Muscle of arm (tissue), 14 donors: ENCODE data around the gene DCTN3. TPM values are rescaled to one million over a fixed set of nuclear protein-coding genes. Genes with fewer than 3 reads are reported as not detected.

ENCODE experiments used
- DNase-seq: peaks from one replicate; pipeline ENCODE4 v3.0.0-alpha.2; 2013
- long read RNA-seq, 11 donors: transcript quantifications; one replicate each; lab custom pipeline, GENCODE V29; 2026
- polyA plus RNA-seq, 12 donors: library from polyadenylated mRNA; unstranded; fragments of 120-200 nt; gene quantifications; one replicate each; pipeline ENCODE4 v1.2.1, GENCODE V29; 2013; ENCODE audit not compliant: insufficient read length in 12 of 12

DCTN3 gene
- 10 to 100 TPM in 11 of 12 donors, not detected in 1; 59.1 to 95.8 (median 62.5) TPM for polyA plus RNA-seq
- long read RNA-seq, donor 1, transcript DCTN3-204 (5 exons, 951 nt) = minor isoform, 5 of 81 reads
- long read RNA-seq, donor 1, transcript DCTN3-201 (7 exons, 808 nt) = major isoform, 61 of 81 reads
- long read RNA-seq, donor 1, transcript DCTN3-203 (3 exons, 482 nt) = minor isoform, 5 of 81 reads
- long read RNA-seq, donor 1, partial matches to known transcripts = 6 of 81 reads
- long read RNA-seq, donor 1, other reads (novel, unspliced or antisense) = 0 of 81 reads
- long read RNA-seq, donor 2, transcript DCTN3-201 (7 exons, 808 nt) = major isoform, 33 of 40 reads
- long read RNA-seq, donor 2, partial matches to known transcripts = 0 of 40 reads
- long read RNA-seq, donor 2, other reads (novel, unspliced or antisense) = 0 of 40 reads
- long read RNA-seq, donor 3, transcript DCTN3-201 (7 exons, 808 nt) = major isoform, 34 of 57 reads
- long read RNA-seq, donor 3, partial matches to known transcripts = 13 of 57 reads
- long read RNA-seq, donor 3, other reads (novel, unspliced or antisense) = 0 of 57 reads
- long read RNA-seq, donor 4, transcript DCTN3-201 (7 exons, 808 nt) = major isoform, 26 of 28 reads
- long read RNA-seq, donor 4, partial matches to known transcripts = 0 of 28 reads
- long read RNA-seq, donor 4, other reads (novel, unspliced or antisense) = 0 of 28 reads
- long read RNA-seq, donor 5 = 0 reads
- long read RNA-seq, donor 6, transcript DCTN3-201 (7 exons, 808 nt) = major isoform, 23 of 28 reads
- long read RNA-seq, donor 6, partial matches to known transcripts = 0 of 28 reads
- long read RNA-seq, donor 6, other reads (novel, unspliced or antisense) = 0 of 28 reads
- long read RNA-seq, donor 7, transcript DCTN3-201 (7 exons, 808 nt) = major isoform, 21 of 23 reads
- long read RNA-seq, donor 7, partial matches to known transcripts = 0 of 23 reads
- long read RNA-seq, donor 7, other reads (novel, unspliced or antisense) = 0 of 23 reads
- long read RNA-seq, donor 8, transcript DCTN3-201 (7 exons, 808 nt) = major isoform, 59 of 67 reads
- long read RNA-seq, donor 8, partial matches to known transcripts = 0 of 67 reads
- long read RNA-seq, donor 8, other reads (novel, unspliced or antisense) = 0 of 67 reads
- long read RNA-seq, donor 9, transcript DCTN3-208 (3 exons, 688 nt) = minor isoform, 5 of 51 reads
- long read RNA-seq, donor 9, transcript DCTN3-201 (7 exons, 808 nt) = major isoform, 28 of 51 reads
- long read RNA-seq, donor 9, partial matches to known transcripts = 16 of 51 reads
- long read RNA-seq, donor 9, other reads (novel, unspliced or antisense) = 0 of 51 reads
- long read RNA-seq, donor 10, transcript DCTN3-201 (7 exons, 808 nt) = major isoform, 48 of 64 reads
- long read RNA-seq, donor 10, partial matches to known transcripts = 8 of 64 reads
- long read RNA-seq, donor 10, other reads (novel, unspliced or antisense) = 0 of 64 reads
- long read RNA-seq, donor 11, transcript DCTN3-201 (7 exons, 808 nt) = major isoform, 53 of 61 reads
- long read RNA-seq, donor 11, partial matches to known transcripts = 0 of 61 reads
- long read RNA-seq, donor 11, other reads (novel, unspliced or antisense) = 0 of 61 reads

DNA sequence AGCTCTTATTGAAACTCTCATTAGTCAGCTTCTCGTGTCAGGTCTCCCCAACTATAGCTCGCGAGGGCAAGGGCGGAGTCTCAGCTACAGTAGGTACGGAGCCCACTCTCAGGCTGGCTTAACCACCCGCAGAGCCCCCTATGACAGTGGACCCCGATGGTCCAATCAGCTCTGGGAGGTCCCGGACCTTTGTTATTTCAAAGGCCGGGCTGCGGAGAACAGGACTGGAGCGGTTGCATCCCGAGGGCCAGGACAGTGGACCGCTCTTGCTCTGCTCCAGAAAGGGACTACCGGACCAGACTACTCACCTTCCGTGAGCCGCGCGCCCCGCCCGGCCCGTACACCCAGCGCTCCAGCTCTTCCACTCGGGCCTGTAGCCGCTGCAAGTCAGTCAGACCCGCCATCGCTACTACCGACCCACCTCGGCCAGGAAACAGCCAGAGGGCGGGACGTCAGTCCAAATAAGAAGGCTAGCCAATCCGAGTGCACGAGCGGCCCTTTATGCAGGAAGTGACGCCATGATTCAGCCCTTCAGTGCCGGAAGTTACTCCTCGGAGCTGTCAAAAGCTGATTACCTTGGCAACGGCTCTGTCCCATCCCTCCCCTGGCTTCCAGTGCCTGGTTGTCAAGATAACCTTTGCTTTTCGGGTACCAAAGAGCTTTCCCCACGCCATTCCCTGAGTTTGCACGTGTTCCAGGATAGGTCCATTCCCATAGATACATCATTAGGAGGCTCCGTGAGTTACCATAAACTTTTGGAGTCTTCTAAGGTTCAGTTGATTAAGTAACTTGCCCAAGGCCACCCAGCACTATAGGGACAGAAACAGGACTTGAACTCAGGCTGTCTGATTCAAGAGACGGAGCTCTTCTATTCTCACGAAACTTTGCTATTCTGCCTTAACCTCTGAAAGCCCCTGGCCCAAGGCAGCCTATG is at the start of gene DCTN3:
Gene DCTN3, minus strand, starts transcription at position 435 of the 934 bp plus-strand sequence. Its CDS starts 31 bp downstream, at position 404.
- DNase-seq = peak; percentile 94

DNA sequence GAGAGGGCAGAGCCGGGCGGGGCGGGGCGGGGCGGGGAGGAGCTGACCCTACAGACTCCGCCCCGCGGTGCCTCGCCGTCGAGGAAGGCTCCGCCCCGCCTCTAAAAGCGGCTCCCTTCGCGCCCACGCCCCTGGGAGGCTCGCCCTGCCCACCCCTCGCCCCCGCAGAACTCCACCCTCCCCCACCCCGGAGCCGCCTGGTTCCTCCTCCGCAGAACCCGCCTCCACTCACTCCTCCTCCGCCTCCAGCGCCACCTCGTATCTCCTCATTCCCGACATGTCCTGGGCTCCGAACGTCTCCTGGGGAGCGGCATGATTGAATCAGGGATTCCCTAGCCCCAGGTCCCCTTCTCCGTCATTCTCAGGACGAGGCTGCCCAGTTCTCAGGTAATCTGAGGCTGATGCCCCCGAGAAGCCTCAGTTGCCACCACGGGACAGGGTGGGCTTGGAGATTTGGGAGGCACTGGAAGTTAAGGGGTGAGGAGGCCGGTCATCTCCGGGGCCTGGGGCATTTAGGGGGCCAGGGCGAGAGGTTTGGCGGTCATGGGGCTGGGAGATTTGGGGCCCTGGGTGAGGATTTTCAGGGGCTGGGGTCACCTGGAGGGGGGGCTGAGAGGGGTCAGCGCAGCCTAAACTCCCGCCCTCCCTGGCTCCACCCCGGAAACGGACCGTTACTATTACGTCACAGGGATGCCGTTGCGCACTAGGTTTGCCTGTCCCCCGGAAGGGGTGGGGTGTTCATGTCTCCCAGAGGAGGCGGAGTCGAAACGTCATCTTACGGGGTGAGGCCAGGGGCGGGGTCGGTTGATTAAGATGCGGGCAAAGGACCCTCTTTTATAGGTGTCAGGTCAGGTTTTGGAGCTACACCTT is 45.3 kb upstream of the DCTN3 start:
- peak; percentile 95 for DNase-seq

DNA sequence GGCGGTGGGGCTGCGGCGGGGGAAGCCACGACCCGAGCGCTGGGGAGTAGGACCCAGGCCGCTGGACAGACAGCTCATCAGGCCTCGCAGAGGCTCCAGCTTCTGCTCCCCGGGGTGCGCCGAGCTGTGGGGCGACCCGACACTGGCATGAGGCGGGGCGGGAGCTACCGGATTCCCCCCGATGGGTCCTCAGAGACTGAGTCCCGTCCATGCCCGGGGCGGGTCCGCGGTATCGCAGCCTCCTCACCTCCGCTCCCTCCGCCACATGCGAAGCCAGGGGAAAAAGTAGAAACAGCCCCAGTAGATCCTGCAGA is 44.7 kb upstream of the DCTN3 start:
- no peak for DNase-seq

DNA sequence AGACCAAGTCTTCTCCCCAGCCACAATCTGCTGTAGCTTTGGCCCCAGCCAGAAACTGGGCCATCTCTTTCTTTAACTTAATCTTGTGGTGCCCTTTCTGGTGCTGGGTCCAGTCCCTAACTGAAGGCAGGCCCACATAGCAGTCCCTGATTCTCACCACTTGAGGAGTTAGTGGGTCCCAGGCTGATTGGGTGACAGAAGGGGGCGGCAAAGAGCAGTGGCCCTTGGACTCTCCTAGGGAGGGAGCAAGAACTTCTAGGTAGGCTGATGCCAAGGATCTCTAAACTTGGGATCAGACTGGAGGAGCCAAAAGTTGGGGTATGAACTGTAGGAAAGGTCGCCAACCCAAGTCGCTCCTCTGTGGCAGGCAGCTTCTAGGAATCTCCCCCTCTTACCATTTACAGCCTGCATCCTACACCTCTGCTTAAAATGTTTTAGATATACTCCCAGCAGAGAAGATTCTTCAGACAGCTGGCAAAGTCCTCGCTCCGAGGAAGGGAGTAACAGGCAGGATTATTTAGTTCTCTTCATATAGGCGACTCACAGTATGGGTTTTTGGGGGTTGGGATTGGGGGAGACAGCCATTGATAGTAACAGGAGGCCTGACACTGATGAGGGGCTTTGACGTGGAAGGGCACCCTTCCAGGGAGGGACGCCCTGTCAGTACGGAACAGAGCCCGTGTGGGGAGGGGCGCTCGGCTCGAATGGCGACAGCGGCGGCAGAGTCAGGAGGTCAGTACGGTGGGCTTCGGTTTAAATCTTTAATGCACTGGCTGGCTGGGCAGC is 44.2 kb upstream of the DCTN3 start:
- peak; percentile 73 for DNase-seq

DNA sequence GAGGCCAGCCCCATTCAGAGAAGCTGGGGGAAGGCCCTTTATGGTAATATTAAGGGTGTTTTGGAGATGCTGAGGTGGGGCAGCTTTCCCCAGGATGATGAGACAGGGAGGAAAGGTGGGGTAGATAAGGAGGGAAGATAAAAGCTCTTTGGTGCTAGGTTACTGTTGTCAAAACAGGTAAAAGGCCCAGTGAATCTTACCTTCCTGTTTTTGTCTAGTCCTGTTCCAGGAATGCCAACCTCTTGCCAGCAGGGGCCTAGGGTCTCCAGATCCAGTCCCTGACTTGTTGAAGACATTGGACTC is 43.0 kb upstream of the DCTN3 start:
- DNase-seq = no peak

DNA sequence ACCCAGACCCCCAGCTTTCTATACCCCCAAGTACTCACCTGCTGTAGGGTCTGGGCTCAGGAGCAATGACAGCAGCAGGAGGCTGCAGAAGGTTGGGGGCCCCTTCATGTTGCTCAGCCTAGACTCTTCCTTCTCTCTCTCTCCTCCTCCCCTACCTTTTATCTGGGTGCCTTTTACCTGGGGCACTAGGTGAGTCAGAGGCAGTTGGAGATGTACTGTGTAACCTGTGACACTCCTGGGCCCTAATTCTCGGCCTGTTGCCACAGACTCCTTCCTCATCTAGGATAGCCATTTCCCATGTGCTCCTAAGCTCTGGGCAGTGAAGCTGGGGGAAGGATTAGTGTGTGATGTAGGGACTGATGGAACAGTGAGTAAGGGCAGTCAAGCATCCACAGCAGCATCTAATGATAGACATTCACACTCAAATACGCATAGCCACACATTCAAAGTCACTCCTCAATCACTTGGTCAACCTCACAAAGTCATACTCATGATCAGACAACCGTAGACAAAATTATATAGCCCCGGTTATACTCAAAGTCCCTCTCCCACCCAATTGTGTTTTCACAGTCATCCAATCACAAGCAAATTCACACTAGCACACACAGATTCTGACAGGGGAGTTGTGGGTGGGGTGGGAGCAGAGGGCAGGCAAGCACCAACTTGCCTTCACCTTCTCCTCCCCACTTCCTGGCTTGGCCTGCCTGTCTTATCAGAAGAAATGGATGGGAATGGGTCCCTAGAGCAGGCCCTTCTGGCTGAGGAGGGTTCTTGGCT is 42.4 kb upstream of the DCTN3 start, which contains the start of gene CCL27:
Gene CCL27, minus strand, starts transcription at position 132 of the 777 bp plus-strand sequence. Its CDS starts 24 bp downstream, at position 108.
- DNase-seq = no peak

DNA sequence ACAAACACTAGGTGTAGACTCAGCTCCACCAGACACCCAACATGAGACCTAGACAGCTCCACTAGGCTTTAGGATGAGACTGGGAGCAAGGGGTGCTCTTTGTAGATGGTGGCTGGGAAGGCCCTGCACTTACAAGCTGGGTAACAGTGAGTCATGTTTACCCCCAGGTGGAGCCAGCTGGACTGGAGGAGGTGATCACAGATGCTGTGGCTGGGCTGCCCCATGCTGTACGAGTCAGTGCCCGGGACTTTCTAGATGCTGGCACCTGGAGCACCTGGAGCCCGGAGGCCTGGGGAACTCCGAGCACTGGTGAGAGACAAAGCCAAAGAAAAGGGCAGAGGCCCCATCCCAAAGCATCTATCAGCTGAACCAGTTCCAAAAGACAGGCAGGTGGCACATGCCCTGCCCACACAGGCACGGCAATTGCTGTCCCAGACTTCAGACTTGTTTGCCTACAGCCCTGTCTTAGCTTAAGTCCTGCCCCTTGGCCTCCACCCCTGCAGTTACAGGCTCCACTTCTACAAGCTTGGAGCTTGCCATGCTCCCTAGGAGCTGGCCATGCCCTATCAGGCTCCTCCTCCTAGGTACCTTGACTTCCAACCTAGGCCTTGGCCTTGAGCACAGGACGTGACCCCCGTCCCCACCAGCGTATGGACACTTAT is 39.4 kb upstream of the DCTN3 start:
- no peak for DNase-seq

DNA sequence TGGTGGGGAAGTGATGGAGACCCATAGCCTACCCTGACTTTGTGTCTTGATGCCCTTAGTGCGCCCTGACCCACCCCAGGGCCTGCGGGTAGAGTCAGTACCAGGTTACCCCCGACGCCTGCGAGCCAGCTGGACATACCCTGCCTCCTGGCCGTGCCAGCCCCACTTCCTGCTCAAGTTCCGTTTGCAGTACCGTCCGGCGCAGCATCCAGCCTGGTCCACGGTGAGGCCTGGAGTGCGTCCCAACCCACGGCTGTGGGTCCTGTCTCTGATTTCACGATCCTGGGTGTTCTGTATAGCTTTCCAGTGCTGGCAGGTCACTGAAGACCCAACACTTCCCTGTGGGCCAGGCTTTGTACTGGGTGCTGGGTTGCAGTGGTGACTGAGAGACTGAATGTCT is 38.2 kb upstream of the DCTN3 start:
- no peak for DNase-seq

DNA sequence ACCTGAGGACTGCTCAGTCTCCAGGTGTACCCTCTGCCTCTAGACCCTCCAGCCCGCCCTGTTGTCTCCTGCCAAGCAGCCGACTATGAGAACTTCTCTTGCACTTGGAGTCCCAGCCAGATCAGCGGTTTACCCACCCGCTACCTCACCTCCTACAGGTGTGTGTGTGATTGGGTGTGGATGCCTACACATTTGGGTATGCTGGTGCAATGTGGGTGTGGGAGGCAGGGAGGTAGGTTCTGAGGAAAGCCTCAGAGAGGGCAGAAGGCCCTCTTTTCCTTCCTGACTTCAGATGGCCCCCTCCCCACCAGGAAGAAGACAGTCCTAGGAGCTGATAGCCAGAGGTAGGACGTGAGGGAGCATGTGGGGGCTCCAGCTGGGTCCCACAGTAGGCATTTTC is 36.7 kb upstream of the DCTN3 start:
- no peak for DNase-seq

DNA sequence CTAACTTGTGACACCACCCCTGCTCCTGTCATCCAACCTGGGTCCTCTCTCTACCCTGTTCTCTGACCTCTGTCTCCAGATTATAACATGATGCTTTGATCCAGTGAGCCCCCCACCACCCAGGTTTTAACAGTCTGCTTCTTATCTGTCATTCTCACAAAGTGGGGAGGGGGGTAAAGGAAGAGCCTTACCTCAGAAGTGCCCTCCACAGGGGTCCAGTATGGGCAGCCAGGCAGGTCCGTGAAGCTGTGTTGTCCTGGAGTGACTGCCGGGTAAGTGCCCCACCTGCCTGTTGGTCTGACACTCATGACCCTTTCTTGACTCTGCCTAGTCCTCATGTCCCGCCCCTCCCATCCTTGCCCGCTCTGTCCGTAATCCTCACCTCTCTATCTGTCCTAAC is 35.1 kb upstream of the DCTN3 start:
- no peak for DNase-seq

DNA sequence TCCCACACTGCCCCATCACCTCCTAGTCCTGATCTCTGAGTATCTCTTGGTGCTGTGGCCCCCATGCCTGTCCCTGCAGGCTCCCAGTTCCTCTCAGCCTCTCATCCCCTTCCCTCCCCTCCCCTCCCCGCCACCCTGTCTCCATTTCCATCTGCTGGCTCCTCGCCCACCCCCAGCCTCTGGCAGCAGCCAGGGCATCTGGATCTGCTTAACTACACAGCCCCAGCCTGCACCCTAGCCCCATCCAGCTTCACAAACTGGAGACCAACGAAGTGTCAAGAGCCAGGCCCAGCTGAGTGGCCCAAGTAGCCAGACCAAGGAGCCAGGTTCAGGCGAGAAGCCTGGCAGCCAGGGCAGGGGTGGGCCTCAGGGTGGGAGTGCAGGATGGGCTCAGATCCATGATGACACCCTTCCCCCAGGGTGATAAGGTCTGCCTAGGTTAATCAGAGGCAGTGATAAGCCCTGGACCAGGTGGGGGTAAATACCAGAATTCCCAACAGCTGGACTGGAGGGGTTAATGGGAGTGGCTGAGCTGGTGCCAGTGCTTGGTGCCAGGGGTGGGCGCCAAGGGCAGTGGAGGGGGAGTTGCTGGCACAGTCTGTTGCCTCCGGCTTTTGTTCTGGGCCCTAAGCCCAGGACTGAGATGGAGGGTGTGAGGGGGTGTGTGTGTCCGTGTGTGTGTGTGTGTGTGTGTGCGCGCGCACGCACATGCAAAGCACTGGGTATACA is 34.2 kb upstream of the DCTN3 start:
- peak; percentile 84 for DNase-seq

DNA sequence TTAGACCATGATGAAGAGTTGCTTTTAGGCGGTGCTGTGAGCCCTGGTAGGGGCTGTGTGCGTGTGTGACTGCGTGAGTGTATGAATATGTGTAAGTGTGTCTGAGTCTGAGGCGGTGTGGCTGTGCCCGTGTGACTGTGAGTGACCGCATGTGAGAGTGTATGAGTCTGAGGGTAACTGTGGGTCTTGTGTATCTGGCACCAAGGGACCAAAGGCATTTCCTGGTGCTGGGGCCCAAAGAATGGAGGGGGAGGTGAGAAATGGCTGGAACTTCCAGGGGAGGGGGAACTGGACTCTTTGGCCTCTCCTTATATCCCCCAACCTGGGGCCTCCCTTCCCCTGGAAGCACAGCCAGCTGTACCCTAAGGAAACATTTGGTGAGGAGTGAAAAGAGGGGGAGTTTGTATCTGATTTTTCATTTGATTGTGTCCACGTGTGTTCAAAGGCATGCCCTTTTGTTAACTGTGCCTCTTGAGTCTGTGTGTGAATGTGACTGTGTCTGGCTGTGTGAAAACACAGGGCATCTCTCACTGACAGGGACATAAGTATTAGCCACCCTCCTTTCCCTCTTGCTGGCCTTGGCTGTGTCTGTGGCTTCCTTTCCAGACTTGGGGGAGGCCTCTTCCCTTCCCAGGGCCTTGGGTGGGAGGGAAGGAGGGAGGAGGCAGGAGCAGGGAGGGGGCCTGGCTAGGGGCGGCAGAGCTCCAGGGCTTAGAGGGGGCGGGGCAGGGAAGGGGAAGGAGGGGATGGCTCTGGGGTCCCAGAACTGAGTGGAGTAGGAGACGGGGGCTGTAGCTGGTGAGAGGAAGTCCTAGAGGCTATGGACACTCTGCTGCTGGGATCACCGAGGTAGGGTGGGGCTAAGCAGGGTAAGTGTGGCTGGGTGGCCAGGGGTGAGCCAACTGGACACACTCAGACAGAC is 33.1 kb upstream of the DCTN3 start:
- peak; percentile 77 for DNase-seq

DNA sequence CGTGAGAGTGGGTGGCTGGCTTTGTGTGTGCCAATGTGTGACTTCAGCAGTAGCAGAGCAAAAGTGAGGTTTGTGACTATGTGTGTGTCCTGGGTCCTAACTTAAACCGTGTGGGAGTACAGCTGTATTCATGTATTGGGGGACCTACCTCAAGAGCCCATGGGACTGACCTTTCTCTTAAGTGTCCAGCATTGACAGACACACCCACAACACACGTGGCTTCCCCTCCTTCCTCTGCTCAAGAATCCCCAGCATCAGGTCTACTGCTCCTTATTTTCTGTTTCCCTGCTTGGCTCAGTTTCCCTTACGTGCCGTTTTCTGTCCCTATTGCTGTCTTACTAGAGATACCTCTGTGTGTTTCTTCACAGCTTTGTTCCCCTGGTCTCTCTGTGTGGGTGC is 32.3 kb upstream of the DCTN3 start:
- no peak for DNase-seq

DNA sequence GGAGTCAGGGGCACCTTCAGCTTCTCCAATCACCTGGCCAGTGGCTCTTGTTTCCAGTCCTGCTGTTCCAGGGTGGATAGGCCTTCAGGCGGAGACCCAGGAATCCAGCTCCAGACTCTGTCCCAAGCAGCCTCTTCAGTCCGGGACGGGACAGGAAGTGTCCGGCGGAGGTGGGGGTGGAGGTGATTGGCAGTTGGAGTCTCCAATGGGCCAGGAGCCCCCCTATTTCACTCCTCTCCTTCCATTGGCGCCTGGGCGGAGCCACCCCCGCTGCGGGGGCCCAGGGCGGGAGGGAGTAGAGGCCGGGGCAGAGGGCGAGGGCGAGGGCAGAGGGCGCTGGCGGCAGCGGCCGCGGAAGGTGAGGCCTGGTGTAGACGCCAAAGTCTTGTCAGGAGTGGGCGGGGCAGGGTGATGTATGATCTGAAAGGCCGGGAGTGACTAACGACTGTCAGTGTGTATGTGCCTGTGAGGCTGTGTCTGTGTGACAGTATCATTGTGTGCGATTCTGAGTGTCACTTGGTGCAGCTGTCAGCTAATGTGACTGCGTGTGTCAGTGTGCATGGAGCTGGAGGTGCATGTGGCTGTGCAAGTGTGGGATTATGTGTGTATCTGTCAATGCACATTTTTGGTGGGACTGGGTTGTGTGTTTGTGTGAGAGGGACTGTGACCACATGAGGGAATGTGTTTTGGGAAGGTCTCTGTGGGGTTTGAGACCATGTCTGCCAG is 31.7 kb upstream of the DCTN3 start, which contains the start of gene IL11RA:
Gene IL11RA, plus strand, starts transcription at position 310 of the 726 bp plus-strand sequence. CDS start 3,033 bp downstream, outside the sequence.
- peak; percentile 89 for DNase-seq
